Stimulated activated CD4-positive, alpha-beta T cell treated with anti-CD3 and anti-CD28 coated beads, Interleukin-4, amount 100 ng/mL, for 24 hours (primary cell): ENCODE results near the gene CD93.

Source experiments
- DNase-seq: peaks from one replicate; pipeline ENCODE4 v3.0.0-alpha.2; 2020

The CD93 gene

GRCh38 chr20:23034721-23035671 lies 51.1 kb downstream of the CD93 start, which contains the start of gene SSTR4:
Gene SSTR4 (plus strand): TSS chr20:23035312. CDS start chr20:23035484, 172 bp downstream.
- no peak for DNase-seq

- DNase-seq, result no peak
These were observed 52.2 kb downstream of the CD93 start for GRCh38 chr20:23033918-23034317.

GRCh38 chr20:23032750-23033078 lies 53.4 kb downstream of the CD93 start:
- DNase-seq, result no peak

GRCh38 chr20:23032056-23032749 lies 53.9 kb downstream of the CD93 start:
- DNase-seq, result no peak

GRCh38 chr20:23031346-23031745 lies 54.8 kb downstream of the CD93 start:
- DNase-seq, result no peak
